ENCODE data around the gene FKRP. TPM values are rescaled to one million over a fixed set of nuclear protein-coding genes. Genes with fewer than 3 reads are reported as not detected.

Gene FKRP, protein sequence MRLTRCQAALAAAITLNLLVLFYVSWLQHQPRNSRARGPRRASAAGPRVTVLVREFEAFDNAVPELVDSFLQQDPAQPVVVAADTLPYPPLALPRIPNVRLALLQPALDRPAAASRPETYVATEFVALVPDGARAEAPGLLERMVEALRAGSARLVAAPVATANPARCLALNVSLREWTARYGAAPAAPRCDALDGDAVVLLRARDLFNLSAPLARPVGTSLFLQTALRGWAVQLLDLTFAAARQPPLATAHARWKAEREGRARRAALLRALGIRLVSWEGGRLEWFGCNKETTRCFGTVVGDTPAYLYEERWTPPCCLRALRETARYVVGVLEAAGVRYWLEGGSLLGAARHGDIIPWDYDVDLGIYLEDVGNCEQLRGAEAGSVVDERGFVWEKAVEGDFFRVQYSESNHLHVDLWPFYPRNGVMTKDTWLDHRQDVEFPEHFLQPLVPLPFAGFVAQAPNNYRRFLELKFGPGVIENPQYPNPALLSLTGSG
- total RNA-seq, result 29.7 and 30.4 TPM in 2 replicates

DNA sequence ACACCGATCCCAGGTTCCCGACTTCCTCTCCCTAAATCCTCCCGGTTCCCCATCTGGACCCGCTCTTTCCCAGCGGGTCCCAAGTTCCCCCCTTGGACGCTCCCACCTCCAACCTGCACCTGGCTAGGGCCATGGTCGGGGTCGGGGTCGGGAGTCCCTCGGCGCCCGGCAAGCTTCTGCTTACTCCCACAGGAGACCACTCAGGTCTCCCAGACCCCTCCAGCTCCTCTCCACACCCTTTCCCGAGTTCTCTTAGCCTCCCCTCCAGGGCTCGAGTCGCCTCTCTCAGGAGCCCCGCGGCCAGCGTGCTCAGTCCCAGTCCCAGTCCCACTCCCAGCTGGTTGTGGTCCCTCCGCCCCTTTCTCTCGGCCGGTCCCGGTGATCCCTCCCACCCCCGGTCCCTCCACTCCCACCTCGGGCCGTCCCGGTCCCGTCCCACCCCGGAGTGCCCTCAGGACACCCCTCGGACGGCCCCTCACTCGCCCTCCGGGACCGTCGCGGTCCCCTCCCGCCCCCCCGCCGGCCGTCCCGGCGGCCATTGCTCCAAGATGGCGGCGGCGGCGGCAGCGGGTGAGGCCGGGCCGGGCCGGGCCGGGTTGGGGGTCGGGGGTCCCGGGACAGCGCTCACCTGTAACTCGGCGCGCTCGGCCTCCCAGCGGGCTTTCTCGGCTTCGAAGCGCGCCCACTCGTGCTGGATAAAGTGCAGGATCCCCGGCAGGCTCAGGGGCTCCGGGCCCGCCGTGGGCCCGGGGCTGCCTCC lies at the start of gene FKRP:
TSS of gene FKRP (plus strand) at position 537 of the 760 bp plus-strand sequence. CDS start 9,394 bp downstream, outside the sequence.

DNA sequence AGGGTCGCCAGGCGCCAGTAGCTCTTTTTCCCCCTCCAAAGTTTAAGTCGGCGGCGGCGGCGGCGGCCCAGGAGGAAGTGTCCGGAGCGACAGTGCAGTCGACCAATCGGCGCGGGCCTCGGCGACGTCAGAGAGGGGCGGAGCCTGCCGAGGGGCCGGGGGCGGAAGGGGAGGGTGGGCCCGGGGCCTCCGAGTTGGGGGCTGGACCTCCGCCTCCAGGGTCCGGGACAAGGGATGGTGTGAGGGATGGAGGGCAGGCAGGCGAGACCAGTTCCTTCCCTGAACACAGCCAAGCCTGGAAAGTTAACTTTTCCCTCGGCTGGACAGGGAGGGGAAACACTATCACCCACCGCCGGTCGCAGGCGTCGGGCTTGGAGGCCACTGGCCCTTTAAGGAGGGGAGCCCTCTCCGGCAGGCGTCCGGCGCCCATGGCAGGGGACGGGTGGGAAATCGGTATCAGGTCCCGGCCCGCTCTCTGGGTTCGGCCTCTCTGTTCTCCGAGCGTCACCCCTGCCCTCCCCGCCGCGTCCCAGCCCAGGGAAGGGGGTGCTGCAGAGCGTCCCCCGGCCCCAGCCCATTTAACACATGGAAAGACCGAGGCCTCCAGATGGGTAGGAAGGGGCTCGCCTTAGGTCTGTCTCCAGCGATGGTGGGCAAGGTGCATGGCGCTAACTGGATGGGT lies 28.7 kb upstream of the FKRP start, which contains the start of gene PRKD2:
TSS of gene PRKD2 (minus strand) at position 81 of the 682 bp plus-strand sequence. CDS start 744 bp downstream, outside the sequence.

DNA sequence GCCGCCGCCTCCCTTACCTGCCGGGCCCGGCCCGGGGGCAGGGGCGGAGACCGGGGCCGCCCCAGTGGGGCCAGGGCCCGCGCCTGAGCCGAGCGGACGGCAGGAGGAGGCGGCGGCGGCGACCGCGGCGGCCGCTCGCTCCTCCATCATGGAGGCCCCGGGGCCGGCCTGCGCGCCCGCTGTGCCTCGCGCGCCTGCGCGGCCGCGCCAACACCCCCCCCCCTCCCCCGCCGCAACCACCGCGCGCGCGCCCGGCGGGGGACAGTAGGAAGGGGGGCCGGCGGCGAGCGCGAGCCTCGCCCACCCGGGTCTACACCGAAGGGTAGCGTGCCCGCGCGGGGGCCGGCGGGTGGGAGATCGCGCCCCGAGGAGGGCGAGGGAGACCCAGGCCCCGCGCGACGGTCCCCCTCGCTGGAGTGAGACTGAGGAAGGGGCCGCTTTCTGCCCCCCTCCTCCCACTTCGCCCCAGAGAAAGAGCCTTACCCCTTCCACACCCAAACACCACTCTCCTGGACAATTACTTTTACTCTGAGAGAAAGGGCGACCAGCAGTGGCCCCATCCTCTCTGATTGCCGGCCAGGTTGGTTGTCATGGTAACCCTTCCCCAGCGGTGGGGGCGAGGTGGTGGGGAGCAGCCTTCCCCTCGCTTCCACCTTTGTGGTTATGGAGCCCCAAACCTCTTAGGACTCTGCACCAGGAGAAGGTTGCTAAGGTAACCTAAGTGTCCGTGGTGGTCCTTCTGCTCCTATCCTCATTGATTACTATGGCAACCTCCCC lies 612 bp downstream of the FKRP start, which contains the start of gene STRN4:
TSS of gene STRN4 (minus strand) at position 170 of the 777 bp plus-strand sequence. CDS start at position 150, 20 bp downstream.

DNA sequence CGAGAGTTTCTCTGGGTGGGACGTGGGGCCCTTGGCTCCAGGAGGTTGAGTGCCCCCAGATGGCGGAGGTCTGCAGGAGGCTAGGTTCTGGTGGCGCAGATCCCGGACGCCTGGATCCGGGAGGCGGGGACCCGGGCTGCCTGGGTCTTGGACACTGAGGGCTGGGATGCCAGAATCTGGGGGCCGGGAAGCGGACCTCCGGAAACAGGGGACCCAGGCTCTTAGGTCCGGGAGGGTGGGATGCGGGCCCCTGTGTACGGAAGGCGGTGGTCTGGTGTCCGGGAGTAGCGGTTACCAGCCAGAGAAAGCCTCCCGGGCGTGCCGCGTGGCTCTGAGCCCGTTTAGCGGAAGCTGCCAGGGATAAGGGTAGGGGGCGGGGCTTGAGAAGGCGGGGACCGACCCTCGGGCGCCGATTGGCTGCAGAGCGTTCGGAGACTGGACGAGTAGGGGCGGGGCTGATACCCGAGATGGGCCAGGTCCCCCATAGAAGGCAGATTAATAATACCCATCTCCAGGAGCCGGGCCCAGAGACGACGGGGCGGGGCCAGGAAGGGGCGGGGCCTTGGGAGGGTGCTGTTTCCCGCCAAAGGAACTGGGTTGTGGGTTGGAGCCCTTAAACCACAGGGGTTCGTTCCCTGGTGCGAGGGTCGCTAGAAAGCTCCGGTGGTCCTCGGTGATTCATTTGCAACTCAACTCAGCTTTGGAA lies 42.6 kb downstream of the FKRP start, which contains the start of gene SLC1A5:
TSS of gene SLC1A5 (minus strand) at position 333 of the 706 bp plus-strand sequence. CDS start 629 bp downstream, outside the sequence.

Small RNA genes within 50 kb of the gene (small RNA-seq; reads per million reads assigned to genes)
- gene MIR320E, result not detected
- not detected for gene RF00019

Other genes starting within 250 kb of the FKRP start
- gene CALM3, start 144.7 kb upstream of the FKRP start, total RNA-seq, result 233 and 271 TPM in 2 replicates
- gene PTGIR, start 121.0 kb upstream of the FKRP start, total RNA-seq, result 0.10 and 0.98 TPM in 2 replicates
- gene GNG8, start 109.9 kb upstream of the FKRP start, total RNA-seq, result not detected in 2 replicates
- 0.57 and 0.65 TPM in 2 replicates for gene DACT3, start 84.9 kb upstream of the FKRP start, total RNA-seq
- gene PRKD2, start 28.9 kb upstream of the FKRP start, total RNA-seq, result 36.3 and 55.3 TPM in 2 replicates
- 103 and 110 TPM in 2 replicates for gene STRN4, start 393 bp downstream of the FKRP start, total RNA-seq
- 57.7 and 66.3 TPM in 2 replicates for gene SLC1A5, start 42.5 kb downstream of the FKRP start, total RNA-seq
- gene AP2S1, start 104.8 kb downstream of the FKRP start, total RNA-seq, result 177 and 192 TPM in 2 replicates
- gene ARHGAP35, start 114.9 kb downstream of the FKRP start, total RNA-seq, result 34.5 and 35.6 TPM in 2 replicates